T-helper 1 cell treated with Interleukin-12 subunit alpha and Interleukin-12 subunit beta and Interleukin-4 antibody, amounts not matched to agents 30 μg/mL and 1 μg/mL, for 36 hours (primary cell): Measurements from ENCODE around the gene PEX26.
A peak's percentile ranks its signal among the peaks of the same experiment; 100 is the strongest.

Source experiments
- H3K27ac Mint-ChIP-seq: one replicate; pipeline ENCODE4 v1.8.0; 2021; ENCODE audit warnings: mild to moderate bottlenecking, mixed read lengths
- H3K27me3 Mint-ChIP-seq: one replicate; pipeline ENCODE4 v1.8.0; 2021; ENCODE audit warnings: low read depth, mixed read lengths
- H3K36me3 Mint-ChIP-seq: one replicate; pipeline ENCODE4 v1.8.0; 2021; ENCODE audit warnings: low read depth, mixed read lengths
- H3K4me1 Mint-ChIP-seq: one replicate; pipeline ENCODE4 v1.8.0; 2021; ENCODE audit warnings: low read depth, mixed read lengths
- H3K4me3 Mint-ChIP-seq: one replicate; pipeline ENCODE4 v1.8.0; 2021; ENCODE audit warnings: mild to moderate bottlenecking, moderate library complexity, mixed read lengths
- H3K9me3 Mint-ChIP-seq: one replicate; pipeline ENCODE4 v1.8.0; 2021; ENCODE audit warnings: mixed read lengths

PEX26 gene

DNA sequence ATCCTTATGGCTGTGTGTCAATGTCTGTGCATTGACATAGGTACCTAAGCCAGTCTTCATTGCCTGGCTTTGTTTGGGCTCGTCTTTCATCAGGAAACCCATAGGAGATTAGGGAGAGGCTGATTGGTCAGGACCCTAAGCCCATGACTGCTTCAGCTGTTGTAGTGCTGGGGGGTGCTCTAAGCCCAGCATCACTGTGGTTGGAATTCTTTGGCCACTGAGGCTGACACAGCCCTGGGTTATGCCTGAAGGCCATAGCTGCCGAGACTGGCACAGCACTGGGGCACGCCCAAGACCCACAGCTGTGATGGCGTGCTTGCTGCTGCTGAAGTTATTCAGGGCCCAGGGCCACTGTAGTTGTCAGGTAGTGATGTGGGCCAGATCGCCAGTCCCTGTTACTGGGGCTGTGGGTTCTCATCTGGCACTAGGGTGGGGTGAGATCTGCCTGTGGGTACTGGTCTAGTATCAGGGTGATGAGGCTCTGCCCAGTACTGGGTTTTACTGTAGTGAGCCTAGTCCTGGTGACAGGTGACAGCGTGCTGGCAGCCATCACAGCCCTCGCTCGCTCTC lies 77.1 kb downstream of the PEX26 start:
- Mint-ChIP-seq H3K36me3 (peaks cover 37% of the 10 kb centered on the region), H3K27me3 (no peaks in the 10 kb centered on the region), H3K4me3 (peak overlapping the region; percentile 44), H3K9me3 (no peaks in the 10 kb centered on the region), H3K4me1 (peaks cover 40% of the 10 kb centered on the region), H3K27ac (peak overlapping the region; percentile 81)
